Left ventricle myocardium superior (tissue), 1 donor: Measurements from ENCODE around the gene PALS1. TPM values are rescaled to one million over a fixed set of nuclear protein-coding genes. Genes with fewer than 3 reads are reported as not detected.

ENCODE experiments used
- ATAC-seq: fragments of 200-7000 bp; cut with Tn5 transposase; one replicate; pipeline ENCODE4 v1.9.1; 2020; ENCODE audit warnings: mild to moderate bottlenecking, moderate library complexity
- DNase-seq: peaks from one replicate; pipeline ENCODE4 v3.0.0-alpha.2; 2020
- intact Hi-C: fragments of 100-400 bp; cut with micrococcal nuclease; formaldehyde crosslinking; loops from one replicate; pipeline ENCODE4 v1.11.0; 2022
- long read RNA-seq: library from polyadenylated mRNA; unstranded; transcript quantifications from one replicate; pipeline ENCODE4 v2.0.0, GENCODE V29; 2021
- total RNA-seq: library from RNA; stranded (reverse); fragmentation: NEBNext Ultra II Directional; extraction: Animal tissue kit (Norgen Biotek cat#: 25700); gene quantifications from one replicate; pipeline ENCODE4 v1.2.1, GENCODE V29; 2021
- donor health status: DM: no; HTN: yes; CAD: no; lungs with severe emphysema.

The PALS1 gene
- total RNA-seq = 16.2 TPM
- long read RNA-seq, full-length matches to known transcripts = 11 of 23 reads
- long read RNA-seq, partial matches to known transcripts = 9 of 23 reads
- long read RNA-seq, other reads (novel, unspliced or antisense) = 3 of 23 reads

DNA sequence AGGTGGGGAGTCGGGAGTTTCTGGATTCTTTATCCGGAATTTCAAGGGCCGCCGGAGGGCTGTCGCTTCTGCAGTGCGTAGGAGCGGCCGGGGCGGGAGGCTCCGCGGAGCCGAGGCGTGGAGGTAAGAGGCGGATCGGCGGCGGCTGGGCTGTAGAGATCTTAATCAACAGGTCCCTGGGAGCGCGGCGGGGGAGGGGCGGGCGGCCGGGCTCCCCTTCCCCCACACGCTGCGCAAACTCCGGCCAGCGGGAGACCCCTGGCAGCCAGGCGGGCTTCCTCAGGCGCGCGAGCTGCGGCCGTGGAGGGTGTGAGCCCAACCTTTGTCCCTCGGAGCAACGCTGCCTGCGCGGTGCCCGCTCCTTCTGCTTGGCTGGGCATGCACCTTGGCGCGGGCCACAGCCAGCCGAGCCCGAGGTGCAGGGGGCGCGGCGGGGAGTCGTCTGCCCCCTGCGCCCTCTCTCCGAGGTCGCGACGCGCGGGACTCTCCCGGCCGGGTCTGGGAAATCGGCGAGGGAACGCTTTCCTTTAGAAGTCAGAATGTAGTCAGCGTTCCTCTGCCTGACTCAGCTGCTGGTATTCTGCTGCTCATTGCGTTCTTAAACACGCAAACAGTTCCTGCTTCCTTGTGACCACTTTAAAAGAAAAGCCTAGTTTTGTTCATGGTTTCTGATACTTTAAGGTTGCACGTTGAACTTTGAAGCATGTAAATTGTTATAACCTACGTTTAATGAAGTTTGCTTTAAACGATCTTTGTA lies at the start of gene PALS1:
Gene PALS1 (plus strand): TSS at position 25 of the 757 bp plus-strand sequence. CDS start 37,736 bp downstream, outside the sequence.
- peak; percentile 54 for ATAC-seq
- intact Hi-C loops = no loop called here
- DNase-seq = no peak

- intact Hi-C loops = no loop called here
- no peak for DNase-seq
- ATAC-seq = no peak
Observed at GRCh38 chr14:67191768-67192290, 49.4 kb upstream of the PALS1 start.

DNA sequence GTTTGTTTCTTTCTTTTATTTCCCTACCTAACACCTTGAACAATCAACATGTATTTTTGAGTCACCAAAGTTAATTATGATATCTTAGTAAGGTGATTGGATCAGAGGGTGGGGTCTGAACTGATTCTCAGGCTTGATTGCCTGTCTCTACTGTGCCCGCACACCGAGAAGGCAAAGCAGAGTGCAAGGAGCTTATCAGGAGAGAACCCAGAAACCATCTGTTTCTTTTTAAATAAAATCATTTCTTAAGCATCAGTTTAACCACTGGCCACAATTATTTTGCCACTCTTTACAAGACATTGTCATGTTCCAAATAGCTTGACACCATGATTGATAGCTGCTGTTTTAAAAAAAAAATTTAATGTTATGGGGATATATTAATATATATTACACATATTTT lies 48.9 kb upstream of the PALS1 start:
- intact Hi-C loops = no loop called here
- DNase-seq = no peak
- ATAC-seq = no peak

DNA sequence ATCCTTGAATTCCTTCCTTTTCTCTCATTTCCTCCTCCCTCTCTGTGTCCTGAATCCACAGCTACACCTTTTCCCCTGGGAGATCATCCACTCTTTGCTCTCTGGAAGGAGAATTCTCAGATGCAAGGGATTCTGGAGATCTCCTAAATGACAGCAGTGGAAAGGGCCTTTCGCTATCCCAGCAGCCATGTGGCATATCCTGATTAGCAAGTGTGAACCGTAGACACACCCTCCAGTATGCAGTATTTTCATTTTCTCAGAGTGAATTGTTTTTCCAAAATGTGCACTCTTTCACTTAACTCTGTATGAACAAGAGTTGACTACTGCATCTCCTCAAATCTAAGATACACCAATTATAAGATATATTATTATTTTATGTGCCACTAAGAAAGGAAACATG lies 46.0 kb upstream of the PALS1 start:
- DNase-seq = no peak
- ATAC-seq = no peak
- intact Hi-C loops = no loop called here

- ATAC-seq = no peak
- DNase-seq = no peak
- intact Hi-C loops = no loop called here
Observed at GRCh38 chr14:67199016-67199415, 42.2 kb upstream of the PALS1 start.

GRCh38 chr14:67207810-67208209 lies 33.4 kb upstream of the PALS1 start:
- no peak for ATAC-seq
- intact Hi-C loops = no loop called here
- no peak for DNase-seq

- intact Hi-C loops = no loop called here
- DNase-seq = no peak
- ATAC-seq = no peak
Observed at GRCh38 chr14:67218126-67218525, 23.1 kb upstream of the PALS1 start.

DNA sequence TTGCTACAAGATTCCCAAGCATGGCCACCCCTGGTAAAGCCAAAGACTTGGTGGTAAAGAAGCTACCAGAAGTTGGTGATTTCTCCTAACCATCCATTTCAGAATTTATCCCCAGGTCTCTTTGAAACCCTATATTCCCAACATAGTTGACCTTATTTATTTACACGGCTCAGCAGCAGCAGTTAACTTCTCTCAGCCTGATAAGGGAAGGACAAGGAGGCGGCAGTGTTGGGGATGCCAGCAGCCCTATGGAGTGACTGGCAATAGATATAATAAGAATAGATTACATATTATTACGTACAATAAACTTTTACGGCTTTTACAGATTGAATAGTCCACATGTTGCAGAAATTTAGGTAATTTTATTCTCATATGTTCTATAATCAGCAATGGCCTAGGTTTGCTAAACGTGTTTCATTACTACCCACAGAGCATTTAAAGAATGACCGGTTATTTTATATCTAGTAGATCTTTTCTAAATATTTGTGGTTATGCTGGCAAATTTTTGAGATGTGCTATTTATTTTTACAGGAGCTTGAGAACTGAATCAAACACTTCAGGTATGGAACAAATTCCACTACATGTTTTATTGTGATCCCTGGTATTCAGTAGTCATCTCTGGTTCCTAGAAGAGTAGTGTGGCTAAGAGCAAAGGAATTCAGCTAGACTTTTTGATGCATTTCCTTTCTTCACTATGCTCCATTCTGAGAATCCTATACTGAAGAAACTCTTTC lies 19.8 kb upstream of the PALS1 start:
- DNase-seq = no peak
- intact Hi-C loops = no loop called here
- ATAC-seq = no peak

GRCh38 chr14:67221982-67222328 lies 19.3 kb upstream of the PALS1 start:
- DNase-seq = no peak
- intact Hi-C loops = no loop called here
- ATAC-seq = no peak

DNA sequence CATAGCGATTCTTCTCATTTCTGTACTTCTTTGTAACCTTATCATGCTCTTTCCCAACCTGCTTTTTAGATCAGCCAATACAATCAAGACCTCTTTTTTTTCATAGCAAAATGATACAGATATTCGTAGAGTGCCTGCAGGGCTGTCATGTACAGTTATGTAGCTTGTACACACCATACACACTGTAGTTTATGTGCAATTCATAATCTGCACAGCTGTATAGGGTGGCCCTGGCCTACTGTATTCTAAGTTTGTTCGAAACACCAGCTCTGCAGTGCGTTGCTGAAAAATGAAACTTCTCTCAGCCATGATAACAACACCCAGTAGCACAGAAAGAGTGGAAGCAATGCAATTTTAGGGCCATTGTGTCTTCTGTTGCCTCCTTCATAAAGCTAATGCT lies 15.7 kb upstream of the PALS1 start:
- ATAC-seq (no peak), DNase-seq (no peak)
- intact Hi-C loops = no loop called here

DNA sequence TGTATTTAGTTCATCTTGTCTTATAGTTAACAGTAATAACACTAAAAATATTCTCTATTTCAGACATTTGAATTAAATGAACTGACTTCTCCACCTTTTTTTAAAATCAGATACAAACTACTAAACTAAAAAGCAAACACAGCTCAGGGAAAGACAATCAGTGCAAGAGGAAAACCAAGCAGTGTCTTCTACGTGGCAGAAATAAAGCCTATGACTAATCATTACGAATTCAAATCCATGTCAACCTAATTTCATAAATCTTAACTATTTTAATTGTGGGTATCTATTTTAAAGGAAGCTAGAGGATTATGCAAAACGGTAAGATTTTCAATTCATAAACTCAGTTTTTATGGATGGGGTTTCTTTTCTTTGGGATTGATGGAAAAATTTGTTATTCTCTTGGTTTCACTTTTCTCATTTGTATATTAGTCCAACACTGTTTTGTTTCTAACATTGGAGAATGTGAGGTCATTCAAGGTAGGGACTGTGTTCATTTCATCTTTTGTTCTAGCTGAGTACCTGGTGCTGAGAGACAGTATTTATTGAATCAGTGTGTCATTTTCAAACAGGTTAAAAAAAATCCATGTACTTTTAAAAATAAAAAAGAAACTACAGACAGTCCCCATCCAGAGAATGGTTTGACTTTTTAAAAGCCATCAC lies 12.8 kb upstream of the PALS1 start:
- ATAC-seq (no peak), DNase-seq (no peak)
- intact Hi-C loops = no loop called here

DNA sequence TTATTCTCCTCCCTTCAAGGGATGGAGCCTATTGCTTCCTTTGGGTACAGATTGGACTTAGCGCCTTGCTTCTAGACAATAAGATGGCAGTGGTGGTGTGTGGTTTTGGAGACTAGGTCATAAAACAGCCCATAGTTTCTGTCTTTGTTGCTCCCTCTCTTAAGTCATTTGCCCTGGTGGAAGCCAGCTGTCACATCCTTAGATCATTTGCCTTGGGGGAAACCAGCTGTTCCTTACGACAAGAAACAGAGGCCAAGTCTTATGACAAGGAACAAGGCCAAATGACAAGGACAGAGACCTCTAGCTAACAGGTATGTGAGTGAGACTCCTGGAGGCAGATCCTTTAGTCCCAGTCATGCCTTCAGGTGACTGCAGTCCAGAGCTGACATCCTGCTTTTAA lies 9.2 kb upstream of the PALS1 start:
- ATAC-seq (no peak), DNase-seq (no peak)
- intact Hi-C loops = no loop called here

DNA sequence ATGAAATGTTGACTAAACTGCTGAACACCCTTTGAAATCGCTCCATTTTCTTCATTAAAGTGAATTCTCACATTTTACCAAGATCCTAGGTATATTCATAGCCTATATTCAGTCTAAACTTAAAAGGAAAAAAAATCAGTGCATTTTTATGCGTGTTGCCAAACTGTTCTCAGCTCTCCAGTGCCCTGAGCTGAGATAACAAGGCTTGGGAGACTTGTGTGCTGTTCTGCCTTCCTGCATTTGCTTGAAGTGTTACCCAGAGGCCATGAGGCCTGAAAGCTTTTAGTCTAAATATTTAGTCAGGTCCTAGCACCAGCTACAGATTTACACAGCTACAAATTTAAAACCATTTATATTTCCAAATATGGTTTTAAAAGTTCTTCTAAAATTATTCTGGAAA lies 8.6 kb upstream of the PALS1 start:
- ATAC-seq (no peak), DNase-seq (no peak)
- intact Hi-C loops = no loop called here

GRCh38 chr14:67237591-67237990 lies 3.6 kb upstream of the PALS1 start:
- ATAC-seq = no peak
- intact Hi-C loops = no loop called here
- no peak for DNase-seq

GRCh38 chr14:67239582-67239981 lies 1.7 kb upstream of the PALS1 start:
- intact Hi-C loops = no loop called here
- ATAC-seq (no peak), DNase-seq (no peak)

GRCh38 chr14:67240168-67240932 lies 885 bp upstream of the PALS1 start:
- DNase-seq = peak; percentile 73
- ATAC-seq = peak; percentile 55
- intact Hi-C loops = no loop called here

DNA sequence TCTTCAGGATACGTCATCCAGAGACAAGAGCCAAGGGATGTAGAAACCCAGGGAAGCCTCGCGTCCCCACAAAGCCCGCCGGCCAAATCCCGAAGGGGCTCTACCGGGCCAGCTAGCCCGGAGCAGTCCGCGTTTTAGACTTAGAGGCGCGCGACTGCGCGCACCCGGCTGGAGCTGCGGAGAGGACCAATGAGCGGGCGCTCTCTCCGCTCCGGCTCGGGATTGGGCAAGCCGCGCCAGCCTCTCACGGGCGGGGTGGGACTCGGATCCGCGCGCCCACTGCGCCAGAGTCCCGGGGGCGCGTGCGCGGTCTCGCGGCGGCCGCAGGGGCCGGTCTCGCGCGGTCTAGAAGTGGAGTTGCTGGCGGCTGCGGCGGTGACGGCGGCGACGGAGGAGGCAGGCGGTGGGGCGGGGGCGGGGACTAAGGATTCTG lies 241 bp upstream of the PALS1 start:
- ATAC-seq (peak; percentile 97), DNase-seq (peak; percentile 99)
- intact Hi-C loops = no loop called here

DNA sequence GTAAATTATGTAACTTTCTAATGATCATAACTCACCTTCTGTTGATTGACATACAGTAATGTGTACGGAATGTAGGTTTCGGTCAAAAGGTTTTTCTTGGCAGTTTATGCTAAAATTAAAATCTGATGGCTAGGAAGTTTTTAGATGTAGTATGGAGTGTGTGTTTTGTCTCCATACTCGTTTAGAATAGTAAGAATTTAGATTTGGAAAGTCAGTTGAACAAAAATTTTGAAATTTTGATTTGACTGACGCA lies 859 bp downstream of the PALS1 start:
- ATAC-seq = no peak
- intact Hi-C loops = no loop called here
- DNase-seq = no peak

- no peak for DNase-seq
- intact Hi-C loops = no loop called here
- no peak for ATAC-seq
Observed at GRCh38 chr14:67245104-67245503, 3.9 kb downstream of the PALS1 start.
